ENCODE measurements around the gene SGSM2.

Gene SGSM2

DNA sequence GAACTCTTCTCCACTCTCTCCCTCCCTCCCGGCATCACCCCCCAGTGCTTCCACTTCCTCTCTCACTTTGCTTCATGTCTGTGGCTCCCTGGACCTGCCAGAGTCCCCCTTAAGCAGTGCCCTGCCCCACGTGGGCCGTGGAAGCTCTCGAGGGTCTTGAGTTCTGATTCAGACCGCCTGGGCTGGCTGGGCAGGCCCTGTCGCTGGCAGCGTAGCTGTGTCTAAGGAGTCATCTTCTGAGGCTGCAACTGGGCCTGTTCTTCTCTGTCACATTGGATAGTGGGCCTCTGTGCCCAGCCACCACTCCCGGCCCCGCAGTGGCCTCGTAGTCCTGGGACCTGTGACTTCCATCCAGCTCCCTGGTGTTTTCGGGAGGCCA, 32.9 kb downstream of the SGSM2 start:
- FAIRE-seq: no peak
- TF ChIP-seq POLR2AphosphoS5 (IDR thresholded peaks at IDR 0.05; ENCODE audit: low read depth, low read length): no peak

DNA sequence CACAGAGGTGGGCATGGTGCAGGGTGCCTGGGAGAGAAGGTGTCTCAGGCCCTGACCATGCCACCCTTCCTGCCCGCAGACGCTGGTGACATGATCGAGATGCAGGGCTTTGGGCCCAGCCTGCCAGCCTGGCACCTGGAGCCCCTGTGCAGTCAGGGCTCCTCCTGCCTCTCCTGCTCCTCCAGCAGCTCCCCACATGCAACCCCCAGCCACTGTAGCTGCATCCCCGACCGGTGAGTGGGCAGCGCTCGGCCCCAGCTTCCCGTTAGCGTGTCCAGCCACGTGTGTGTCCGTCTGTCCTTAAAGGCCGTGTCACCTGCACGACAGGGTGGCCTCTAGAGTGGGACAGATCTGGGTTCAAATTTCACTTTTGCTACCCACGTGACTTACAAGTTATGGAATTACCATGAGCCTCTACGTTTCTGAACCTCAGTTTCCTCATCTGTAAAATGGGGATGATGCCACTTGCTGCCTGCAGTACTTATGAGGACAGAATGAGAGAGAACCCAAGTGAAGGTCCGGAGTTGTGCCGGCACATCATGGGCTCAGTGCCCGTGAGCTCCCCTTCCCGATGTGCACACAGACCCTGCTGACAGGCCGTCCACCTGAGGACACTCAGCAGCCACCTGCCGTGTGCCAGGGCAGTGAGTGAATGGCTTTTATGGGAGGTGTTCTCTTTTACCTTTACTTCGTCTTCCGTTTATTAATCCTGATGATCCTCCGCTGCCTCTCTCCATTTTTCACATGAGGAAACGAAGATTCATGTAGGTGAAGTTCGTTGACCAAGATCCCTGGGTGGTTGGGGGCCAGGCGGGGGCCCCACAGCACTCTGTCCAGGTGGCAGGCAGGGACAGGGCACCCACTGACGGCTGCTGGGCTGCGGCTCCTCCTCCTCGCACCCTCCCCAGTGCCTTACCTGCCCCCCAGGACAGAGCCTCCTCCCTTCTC, 34.2 kb downstream of the SGSM2 start:
- no peak for FAIRE-seq
- DNase-seq (ENCODE audit: insufficient read length): no peak
- TF ChIP-seq TAF1 (IDR thresholded peaks at IDR 0.05; ENCODE audit: borderline replicate concordance, low read depth, low read length) (no peak), POLR2A (IDR thresholded peaks at IDR 0.05; ENCODE audit: low read depth, low read length) (no peak), POLR2AphosphoS5 (IDR thresholded peaks at IDR 0.05; ENCODE audit: low read depth, low read length) (no peak)

More for the DNA sequence above, 32.9 kb downstream of the SGSM2 start:
- no peak for DNase-seq (ENCODE audit: insufficient read length)

DNA sequence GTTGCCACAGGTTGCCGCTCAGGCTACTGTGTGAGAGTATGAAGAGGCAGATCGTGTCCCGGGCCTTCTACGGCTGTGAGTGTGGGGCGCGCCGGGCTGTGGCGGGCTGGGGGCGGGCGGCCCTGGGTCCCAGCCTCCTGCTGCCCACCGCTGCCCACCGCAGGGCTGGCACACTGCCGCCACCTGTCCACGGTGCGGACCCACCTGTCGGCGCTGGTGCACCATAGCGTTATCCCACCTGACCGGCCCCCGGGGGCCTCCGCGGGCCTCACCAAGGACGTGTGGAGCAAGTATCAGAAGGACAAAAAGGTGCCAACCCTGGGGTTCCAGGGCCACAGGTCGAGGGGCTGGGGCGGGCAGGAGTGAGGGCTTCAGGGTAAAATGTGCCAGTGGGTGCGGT, 34.9 kb downstream of the SGSM2 start:
- TF ChIP-seq TAF1 (IDR thresholded peaks at IDR 0.05; ENCODE audit: borderline replicate concordance, low read depth, low read length) (no peak), POLR2AphosphoS5 (IDR thresholded peaks at IDR 0.05; ENCODE audit: low read depth, low read length) (no peak), POLR2A (IDR thresholded peaks at IDR 0.05; ENCODE audit: low read depth, low read length) (no peak)
- DNase-seq (ENCODE audit: insufficient read length) (no peak), FAIRE-seq (no peak)

DNA sequence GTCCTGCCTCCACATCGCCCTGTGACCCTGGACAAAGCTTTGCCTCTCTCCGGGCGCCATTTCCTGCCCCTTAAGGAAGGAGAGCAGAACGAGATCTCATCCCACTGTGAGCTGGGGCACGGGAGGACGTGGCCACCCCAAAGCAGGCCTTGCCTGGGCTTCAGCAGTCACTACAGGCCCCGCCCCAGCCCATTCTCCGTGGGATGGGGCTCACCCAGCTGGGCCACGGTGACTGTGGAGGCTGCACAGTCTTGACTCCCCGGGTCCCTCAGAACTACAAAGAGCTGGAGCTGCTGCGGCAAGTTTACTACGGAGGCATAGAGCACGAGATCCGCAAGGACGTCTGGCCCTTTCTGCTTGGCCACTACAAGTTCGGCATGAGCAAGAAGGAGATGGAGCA, 35.4 kb downstream of the SGSM2 start:
- TF ChIP-seq TAF1 (IDR thresholded peaks at IDR 0.05; ENCODE audit: borderline replicate concordance, low read depth, low read length): no peak
- TF ChIP-seq POLR2A (IDR thresholded peaks at IDR 0.05; ENCODE audit: low read depth, low read length): no peak
- no peak for TF ChIP-seq POLR2AphosphoS5 (IDR thresholded peaks at IDR 0.05; ENCODE audit: low read depth, low read length)
- no peak for DNase-seq (ENCODE audit: insufficient read length)
- FAIRE-seq: no peak

GRCh38 chr17:2373179-2373578, 35.9 kb downstream of the SGSM2 start:
- no peak for DNase-seq (ENCODE audit: insufficient read length)
- no peak for FAIRE-seq
- no peak for TF ChIP-seq TAF1 (IDR thresholded peaks at IDR 0.05; ENCODE audit: borderline replicate concordance, low read depth, low read length)
- TF ChIP-seq POLR2A (IDR thresholded peaks at IDR 0.05; ENCODE audit: low read depth, low read length): no peak
- TF ChIP-seq POLR2AphosphoS5 (IDR thresholded peaks at IDR 0.05; ENCODE audit: low read depth, low read length): no peak

- FAIRE-seq: no peak
- no peak for DNase-seq (ENCODE audit: insufficient read length)
- no peak for TF ChIP-seq TAF1 (IDR thresholded peaks at IDR 0.05; ENCODE audit: borderline replicate concordance, low read depth, low read length)
- no peak for TF ChIP-seq POLR2A (IDR thresholded peaks at IDR 0.05; ENCODE audit: low read depth, low read length)
- TF ChIP-seq POLR2AphosphoS5 (IDR thresholded peaks at IDR 0.05; ENCODE audit: low read depth, low read length): no peak
Observed at GRCh38 chr17:2374549-2375285, 37.4 kb downstream of the SGSM2 start.

DNA sequence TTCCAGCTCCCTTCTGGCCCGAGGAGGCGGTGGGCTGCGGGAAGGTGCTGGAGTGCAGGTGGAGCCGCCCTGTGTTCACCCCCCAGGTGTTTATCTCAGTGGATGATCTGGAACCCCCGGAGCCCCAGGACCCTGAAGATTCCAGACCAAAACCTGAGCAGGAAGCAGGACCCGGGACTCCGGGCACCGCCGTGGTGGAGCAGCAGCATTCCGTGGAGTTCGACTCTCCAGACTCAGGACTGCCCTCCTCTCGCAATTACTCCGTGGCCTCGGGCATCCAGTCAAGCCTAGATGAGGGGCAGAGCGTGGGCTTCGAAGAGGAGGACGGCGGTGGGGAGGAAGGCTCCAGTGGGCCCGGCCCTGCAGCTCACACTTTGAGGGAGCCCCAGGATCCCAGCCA, 38.1 kb downstream of the SGSM2 start:
- DNase-seq (ENCODE audit: insufficient read length) (no peak), FAIRE-seq (no peak)
- TF ChIP-seq POLR2A (IDR thresholded peaks at IDR 0.05; ENCODE audit: low read depth, low read length): no peak
- TF ChIP-seq TAF1 (IDR thresholded peaks at IDR 0.05; ENCODE audit: borderline replicate concordance, low read depth, low read length): no peak
- no peak for TF ChIP-seq POLR2AphosphoS5 (IDR thresholded peaks at IDR 0.05; ENCODE audit: low read depth, low read length)

- TF ChIP-seq POLR2A (IDR thresholded peaks at IDR 0.05; ENCODE audit: low read depth, low read length) (no peak), POLR2AphosphoS5 (IDR thresholded peaks at IDR 0.05; ENCODE audit: low read depth, low read length) (no peak), TAF1 (IDR thresholded peaks at IDR 0.05; ENCODE audit: borderline replicate concordance, low read depth, low read length) (no peak)
- FAIRE-seq (no peak), DNase-seq (ENCODE audit: insufficient read length) (no peak)
Observed at GRCh38 chr17:2376107-2376506, 38.8 kb downstream of the SGSM2 start.

- TF ChIP-seq TAF1 (IDR thresholded peaks at IDR 0.05; ENCODE audit: borderline replicate concordance, low read depth, low read length) (no peak), POLR2A (IDR thresholded peaks at IDR 0.05; ENCODE audit: low read depth, low read length) (no peak)
- FAIRE-seq: no peak
- no peak for DNase-seq (ENCODE audit: insufficient read length)
Observed at GRCh38 chr17:2377659-2378058, 40.4 kb downstream of the SGSM2 start.

- TF ChIP-seq TAF1 (IDR thresholded peaks at IDR 0.05; ENCODE audit: borderline replicate concordance, low read depth, low read length) (no peak), POLR2AphosphoS5 (IDR thresholded peaks at IDR 0.05; ENCODE audit: low read depth, low read length) (no peak), POLR2A (IDR thresholded peaks at IDR 0.05; ENCODE audit: low read depth, low read length) (no peak)
- DNase-seq (ENCODE audit: insufficient read length): no peak
- FAIRE-seq: no peak
Observed at GRCh38 chr17:2378905-2379304, 41.6 kb downstream of the SGSM2 start.

DNA sequence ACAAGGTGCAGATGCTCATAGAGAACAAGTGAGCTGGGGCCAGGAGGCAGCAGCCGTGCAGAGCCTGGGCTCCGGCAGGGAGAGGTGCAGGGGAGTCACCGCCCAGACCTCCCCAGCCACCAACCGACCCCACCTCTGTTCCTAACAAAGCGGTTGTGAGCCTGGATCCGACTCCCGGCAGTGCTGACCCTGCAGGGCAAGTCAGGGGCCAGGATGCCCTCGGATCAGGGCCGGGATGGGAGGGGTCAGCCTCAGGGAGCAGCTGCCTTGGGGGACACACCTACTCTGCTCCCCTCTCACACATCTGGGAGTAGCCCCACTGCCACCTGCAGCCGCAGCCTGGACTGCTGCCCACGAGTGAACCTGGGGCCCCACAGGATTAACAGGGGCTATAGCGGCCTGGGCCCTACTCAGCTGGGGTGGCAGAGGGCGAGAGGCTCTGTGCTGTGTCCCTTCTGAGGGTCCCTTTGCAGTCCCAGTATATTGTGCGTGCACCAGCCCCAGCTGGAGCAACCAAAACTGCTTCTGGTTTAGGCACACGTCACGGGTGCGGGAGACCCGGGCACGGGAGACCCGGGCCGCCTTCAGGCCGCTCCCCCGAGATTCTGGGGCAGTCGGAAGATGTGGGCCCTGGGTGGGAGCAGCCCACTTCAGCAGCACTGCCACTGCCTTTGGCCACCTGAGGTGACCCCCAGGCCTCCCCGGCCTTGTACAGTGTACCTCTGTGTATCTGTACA, 42.4 kb downstream of the SGSM2 start:
- no peak for FAIRE-seq
- DNase-seq (ENCODE audit: insufficient read length): no peak
- TF ChIP-seq POLR2AphosphoS5 (IDR thresholded peaks at IDR 0.05; ENCODE audit: low read depth, low read length): no peak
- TF ChIP-seq POLR2A (IDR thresholded peaks at IDR 0.05; ENCODE audit: low read depth, low read length): no peak
- no peak for TF ChIP-seq TAF1 (IDR thresholded peaks at IDR 0.05; ENCODE audit: borderline replicate concordance, low read depth, low read length)
